RWPE1 (cell line): ENCODE data around the gene ROR1.
A peak's percentile ranks its signal among the peaks of the same experiment; 100 is the strongest.

ENCODE experiments used
- CTCF ChIA-PET: fragments of 350-600 bp; sonication (Branson Sonifier 250); formaldehyde crosslinking; extraction: SDS; loops from one replicate; lab custom pipeline; 2021; lab: Yijun Ruan, JAX
- POLR2A ChIA-PET: fragments of 400-600 bp; formaldehyde crosslinking; extraction: SDS; loops from one replicate; lab custom pipeline; 2020; ENCODE audit warnings: antibody characterized with exemption; ENCODE audit not compliant: low non-redundant PET; lab: Yijun Ruan, JAX
- DNase-seq: peaks from one replicate; pipeline ENCODE4 v3.0.0; 2012; ENCODE audit warnings: low spot score
- H3K27ac ChIP-seq: fragments of 450-650 bp; 2 replicates; pipeline ENCODE4 v1.5.1; 2017
- CTCF ChIP-seq: fragments of 450-650 bp; conservative IDR thresholded peaks from 2 replicates; pipeline ENCODE4 v1.5.1; 2017; ENCODE audit warnings: low read depth, mild to moderate bottlenecking

ROR1 gene

GRCh38 chr1:63871463-63871862 is 97.6 kb downstream of the ROR1 start:
- DNase-seq = no peak

GRCh38 chr1:63873751-63874150 is 99.9 kb downstream of the ROR1 start:
- DNase-seq = no peak
- no peak overlapping the region for H3K27ac ChIP-seq
- POLR2A ChIA-PET = no interaction called here
- TF ChIP-seq CTCF = no peak
- CTCF ChIA-PET = interaction anchor here (0.6 kb wide), 1 partner anchor 47 kb away, joined by 3 read pairs; no protein-coding TSS in a partner anchor

More at GRCh38 chr1:63871463-63871862, 97.6 kb downstream of the ROR1 start:
- H3K27ac ChIP-seq = no peak overlapping the region
- TF ChIP-seq CTCF = no peak
- POLR2A ChIA-PET = no interaction called here
- CTCF ChIA-PET = no interaction called here

GRCh38 chr1:63874278-63874880 is 100.6 kb downstream of the ROR1 start:
- H3K27ac ChIP-seq = no peak overlapping the region
- CTCF ChIA-PET = interaction anchor here (0.6 kb wide), 1 partner anchor 36 kb away, joined by 3 read pairs; no protein-coding TSS in a partner anchor
- POLR2A ChIA-PET = no interaction called here
- no peak for DNase-seq
- no peak for TF ChIP-seq CTCF

- H3K27ac ChIP-seq = no peak overlapping the region
- TF ChIP-seq CTCF = no peak
- POLR2A ChIA-PET = no interaction called here
- DNase-seq = no peak
- CTCF ChIA-PET = no interaction called here
Measured at GRCh38 chr1:63875636-63876035, 101.8 kb downstream of the ROR1 start.

- no peak for DNase-seq
- no peak for TF ChIP-seq CTCF
- H3K27ac ChIP-seq = no peak overlapping the region
- ChIA-PET CTCF (no interaction called here), POLR2A (no interaction called here)
Measured at GRCh38 chr1:63877021-63877767, 103.4 kb downstream of the ROR1 start.

- ChIA-PET CTCF (no interaction called here), POLR2A (no interaction called here)
- peak; percentile 36 for DNase-seq
- TF ChIP-seq CTCF = no peak
- no peak overlapping the region for H3K27ac ChIP-seq
Measured at GRCh38 chr1:63877816-63878215, 104.0 kb downstream of the ROR1 start.
